Right lung (tissue), 5 donors: Measurements from ENCODE around the gene FAM3B. TPM values are rescaled to one million over a fixed set of nuclear protein-coding genes. Genes with fewer than 3 reads are reported as not detected.

Source experiments
- DNase-seq, 2 donors: peaks; one replicate each; pipeline ENCODE4 v3.0.0-alpha.2; 2013
- polyA plus RNA-seq, 5 donors: library from polyadenylated mRNA; unstranded; fragments of 120-200 nt; gene quantifications; one replicate each; pipeline versions ENCODE4 v1.2.1 to v1.2.3, GENCODE V29; 2013; ENCODE audit warnings: inconsistent platforms in 1 of 5, low replicate concordance in 1 of 5; ENCODE audit not compliant: insufficient read length in 5 of 5, insufficient read depth in 1 of 5

FAM3B gene
- polyA plus RNA-seq, 5 donors, result 8.6 to 24.0 (median 14.3) TPM

GRCh38 chr21:41367945-41368734, 51.5 kb downstream of the FAM3B start:
- no peak for DNase-seq

DNA sequence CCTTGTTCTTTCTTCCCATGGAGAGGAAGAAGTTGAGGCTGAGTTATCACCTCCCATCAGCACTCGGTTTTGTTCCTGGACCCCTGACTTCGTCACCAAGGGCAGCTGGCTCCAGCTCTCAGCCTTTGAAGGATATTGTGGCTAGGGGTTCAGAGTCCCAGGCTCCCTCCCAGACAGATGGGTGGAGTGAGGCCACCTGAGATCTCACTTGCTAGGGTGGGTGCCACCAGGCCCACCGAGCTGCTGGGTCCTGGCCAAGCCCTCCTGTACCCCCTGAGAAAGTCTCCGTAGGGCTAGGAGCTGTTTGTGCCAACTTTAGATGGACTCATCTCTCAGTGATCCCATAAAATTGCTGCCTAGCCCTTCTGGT, 52.1 kb downstream of the FAM3B start:
- DNase-seq, result no peak

- no peak for DNase-seq
Measured at GRCh38 chr21:41369105-41369919, 52.7 kb downstream of the FAM3B start.

GRCh38 chr21:41369920-41370839, 53.6 kb downstream of the FAM3B start:
- DNase-seq, result no peak

DNA sequence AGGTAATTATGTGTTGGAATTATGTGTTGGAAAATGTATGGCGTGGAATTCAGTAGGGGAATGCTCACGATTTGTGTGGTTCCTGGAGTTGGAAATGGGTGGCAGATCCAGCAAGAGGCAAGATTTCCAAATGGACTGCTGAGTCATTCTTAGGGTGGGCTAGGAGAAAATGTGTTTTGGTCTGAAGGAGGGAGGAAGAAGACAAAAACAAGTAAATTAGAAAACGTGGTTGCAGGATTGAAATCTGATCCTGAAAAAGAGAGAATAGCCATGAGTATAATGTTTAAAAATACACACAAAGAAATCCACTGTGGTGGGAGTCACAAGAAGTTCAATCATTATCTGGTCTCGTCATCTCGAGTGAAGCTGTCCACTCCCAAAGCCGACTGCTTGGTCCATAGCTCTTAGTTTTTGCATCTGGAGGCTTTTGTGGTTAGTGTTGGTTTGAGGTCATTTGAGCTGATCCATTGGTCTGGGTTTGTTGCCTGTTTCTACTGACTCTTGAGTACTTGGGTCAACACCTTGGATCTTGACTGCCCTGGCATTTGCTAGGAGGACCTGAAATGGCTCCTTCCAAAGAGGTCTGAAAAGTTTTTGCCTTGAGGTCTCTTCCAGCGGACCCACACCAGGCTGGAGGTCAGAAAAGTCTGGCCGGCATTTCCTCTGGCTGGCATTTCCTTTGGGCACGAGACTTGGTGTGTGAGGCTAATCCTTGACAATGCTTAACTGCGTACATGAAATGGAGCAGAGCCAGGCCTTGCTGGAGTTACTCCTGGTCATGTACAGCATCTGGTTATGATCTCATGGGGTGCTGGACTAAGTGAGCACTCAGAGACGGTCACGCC, 54.5 kb downstream of the FAM3B start:
- DNase-seq, result no peak

GRCh38 chr21:41371685-41372030, 55.1 kb downstream of the FAM3B start:
- no peak for DNase-seq

- no peak for DNase-seq
Measured at GRCh38 chr21:41373253-41373652, 56.7 kb downstream of the FAM3B start.

- DNase-seq, result no peak
Measured at GRCh38 chr21:41373763-41374162, 57.2 kb downstream of the FAM3B start.

DNA sequence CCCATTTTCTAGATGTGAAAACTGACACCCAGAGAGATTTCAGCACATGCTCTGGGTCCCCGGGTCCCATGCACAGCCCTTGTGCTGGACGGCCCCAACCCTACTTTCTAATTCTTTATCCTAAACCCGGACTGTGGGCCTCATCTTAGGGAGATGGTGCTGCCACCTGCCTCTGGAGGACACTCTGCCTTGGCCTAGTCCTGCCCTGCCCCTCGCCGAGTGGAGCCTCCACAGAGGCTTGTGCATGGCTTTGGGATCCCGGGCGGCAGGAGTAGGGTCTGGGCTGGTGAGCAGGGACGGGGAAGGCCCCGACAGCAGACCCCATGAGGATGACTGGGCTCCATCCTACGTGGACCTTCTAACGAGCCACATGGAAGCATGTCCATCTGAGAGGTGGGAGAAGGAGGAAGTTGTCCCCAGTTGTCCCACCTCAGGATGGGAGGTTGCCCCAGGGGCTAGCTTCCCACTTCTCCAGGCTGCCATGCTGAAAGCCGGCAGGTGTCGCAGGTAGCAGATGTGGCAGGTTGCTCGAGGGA, 57.6 kb downstream of the FAM3B start:
- no peak for DNase-seq

DNA sequence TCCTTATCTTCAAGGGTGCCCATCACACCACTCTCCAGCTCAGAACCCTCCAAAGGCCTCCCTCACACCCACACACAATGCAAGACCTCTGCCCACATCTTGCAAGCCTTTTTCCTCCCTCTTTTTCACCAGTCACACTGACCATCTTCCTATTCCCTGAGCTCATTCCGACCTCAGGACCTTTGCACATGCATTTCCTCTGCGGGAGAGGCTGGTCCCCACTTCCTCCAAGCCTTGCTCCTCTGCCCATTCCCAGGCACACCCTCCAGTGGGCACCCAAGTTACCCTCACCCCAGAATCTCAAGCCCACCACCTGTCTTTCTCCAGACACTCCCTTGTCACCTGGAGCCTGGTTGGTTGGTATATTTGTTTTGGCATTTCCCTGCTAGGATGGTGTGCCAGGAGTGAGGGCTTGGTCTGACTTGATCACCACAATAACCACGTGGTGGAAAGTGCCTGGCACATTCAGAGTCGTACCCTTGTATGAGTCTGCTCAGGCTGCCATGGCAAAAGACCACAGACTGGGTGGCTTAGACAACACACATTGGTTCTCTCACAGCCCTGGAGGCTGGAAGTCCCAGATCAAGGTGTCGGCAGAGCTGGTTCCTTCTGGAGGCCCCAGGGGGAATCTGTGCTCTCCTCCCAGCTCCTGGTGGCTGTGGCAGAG, 58.4 kb downstream of the FAM3B start:
- DNase-seq, result no peak

DNA sequence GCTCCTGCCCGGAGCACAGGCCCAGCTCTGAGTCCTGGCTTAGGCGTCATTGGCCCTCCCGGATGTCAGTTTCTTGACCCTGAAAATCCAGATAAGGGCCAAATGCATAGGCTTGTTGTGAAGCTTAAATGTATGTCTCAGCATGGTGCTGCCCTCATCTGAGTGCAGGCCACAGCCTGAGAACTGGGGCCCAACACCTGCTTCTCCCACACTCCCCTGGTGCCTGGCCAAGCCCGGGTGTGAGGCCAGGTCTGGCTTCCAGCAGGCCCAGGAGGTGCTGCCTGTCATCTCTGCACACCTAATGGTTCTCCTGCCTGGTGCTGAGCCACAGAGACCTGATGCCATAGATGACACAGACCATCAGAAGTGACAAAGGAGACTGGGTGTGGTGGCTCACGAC, 59.3 kb downstream of the FAM3B start:
- DNase-seq, result no peak

GRCh38 chr21:41377715-41378114, 61.1 kb downstream of the FAM3B start:
- DNase-seq, result no peak

DNA sequence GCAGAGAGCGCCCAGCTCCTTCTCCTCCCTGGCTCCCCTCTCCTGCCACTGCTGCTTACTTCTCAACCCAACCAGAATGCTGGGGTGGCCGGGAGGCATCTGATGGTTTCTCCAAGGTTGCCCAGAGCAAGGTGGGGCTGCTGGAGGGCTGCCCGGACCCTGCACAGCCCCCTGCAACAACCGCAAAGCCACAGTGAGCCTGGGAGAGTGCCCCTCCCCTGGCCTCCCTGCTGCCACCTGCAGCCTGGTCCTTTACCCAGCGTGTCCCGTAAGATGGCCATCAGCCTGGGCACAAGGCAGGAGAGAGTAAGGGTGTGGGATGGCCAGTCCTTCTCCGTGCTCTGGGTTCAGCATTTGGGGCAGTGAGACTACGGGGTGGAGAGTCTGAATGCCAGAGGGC, 62.2 kb downstream of the FAM3B start:
- DNase-seq, result no peak

GRCh38 chr21:41379901-41380300, 63.3 kb downstream of the FAM3B start:
- DNase-seq, result no peak

GRCh38 chr21:41381731-41382130, 65.1 kb downstream of the FAM3B start:
- DNase-seq, result no peak

DNA sequence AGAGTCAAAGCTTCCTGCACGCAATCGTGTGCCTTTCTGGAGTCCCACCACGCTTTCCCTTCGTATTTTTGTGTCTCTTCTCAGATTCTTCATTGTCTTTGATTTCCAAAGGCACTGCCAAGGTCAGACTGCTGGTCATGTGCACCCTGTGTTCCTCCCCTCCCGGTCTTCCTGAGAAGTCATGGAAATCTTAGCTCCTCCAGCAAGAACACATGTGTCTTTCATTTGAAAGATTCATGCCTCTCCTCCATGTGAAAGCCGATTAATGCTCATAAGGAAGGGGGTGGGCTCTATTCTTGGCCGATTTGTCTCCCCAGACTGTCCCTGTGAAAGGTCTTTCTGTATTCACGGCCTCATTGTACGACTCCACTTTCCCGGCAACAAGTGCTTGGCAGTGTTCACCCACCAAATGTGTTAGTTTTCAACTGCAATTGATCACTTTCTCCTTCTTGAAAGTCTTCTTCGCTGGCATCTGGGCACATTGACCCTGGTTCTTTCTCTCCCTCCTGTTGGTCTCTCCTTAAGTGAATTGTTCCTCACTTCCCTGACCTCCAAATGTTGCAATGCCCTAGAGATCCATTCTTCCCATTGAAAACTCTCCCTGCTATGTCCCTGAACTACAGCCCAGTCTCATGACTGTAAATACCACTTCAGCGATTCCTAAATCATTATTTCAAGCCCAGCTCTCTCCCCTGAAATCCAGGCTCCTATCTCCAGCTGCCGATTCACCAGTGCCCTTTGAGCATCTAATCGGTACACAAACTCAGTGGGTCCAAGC, 70.6 kb downstream of the FAM3B start:
- no peak for DNase-seq

DNA sequence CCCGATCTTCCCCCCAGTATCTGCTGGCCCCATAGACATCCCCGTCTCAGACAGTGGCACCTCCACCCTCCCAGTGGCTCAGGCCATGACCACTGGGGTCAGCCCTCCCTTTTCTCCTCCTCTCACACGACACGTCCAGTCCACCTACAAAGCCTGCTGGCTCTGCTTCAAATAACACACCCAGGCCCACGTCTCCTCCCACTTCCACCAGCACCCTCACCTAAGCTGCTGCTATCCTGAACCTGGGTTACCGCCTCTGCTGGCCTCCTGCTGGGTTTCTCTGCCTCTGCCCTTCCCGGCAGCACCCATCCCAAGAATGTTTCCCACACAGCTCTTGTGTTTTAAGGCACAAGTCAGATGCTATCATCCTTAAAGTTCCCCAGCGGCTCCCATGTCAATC, 71.2 kb downstream of the FAM3B start:
- no peak for DNase-seq

- no peak for DNase-seq
Measured at GRCh38 chr21:41388259-41388658, 71.7 kb downstream of the FAM3B start.

DNA sequence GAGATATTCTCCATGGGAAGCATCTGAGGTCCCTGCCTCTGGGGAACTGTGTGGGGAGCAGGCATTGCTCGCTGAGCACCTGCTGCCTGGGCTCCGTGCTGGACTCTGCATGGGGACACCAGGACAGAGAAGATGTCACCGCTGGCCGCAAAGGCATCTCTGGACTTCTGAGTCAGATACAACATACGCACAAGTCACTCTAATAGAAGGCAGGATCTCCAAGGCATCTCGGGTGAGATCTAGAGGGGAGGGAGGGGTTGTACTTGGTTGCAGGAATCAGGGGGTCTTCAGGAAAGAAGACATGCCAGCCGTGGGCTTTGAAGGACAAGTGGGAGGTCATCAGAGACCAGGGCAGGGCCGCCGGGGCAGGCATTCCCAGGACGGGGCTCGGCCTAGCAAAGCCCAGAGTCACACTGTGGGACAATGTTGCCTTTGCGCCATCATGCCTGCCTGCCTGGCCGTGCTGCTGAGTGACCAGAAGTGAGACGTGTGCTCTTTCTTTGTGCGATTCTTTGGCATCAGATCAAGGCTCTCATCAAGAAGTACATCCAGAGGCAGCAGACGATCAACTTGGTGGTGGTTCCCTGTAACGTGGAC, 73.5 kb downstream of the FAM3B start:
- DNase-seq, result no peak
